ENCODE data around the gene KRTAP9-4. TPM values are rescaled to one million over a fixed set of nuclear protein-coding genes. Genes with fewer than 3 reads are reported as not detected.

KRTAP9-4 gene
- total and polyA plus RNA-seq, 2 of the 8 experiments (the other 6 are each of a cell fraction or from before 2014, with no cell fraction given): not detected

- TF ChIP-seq MAFK (IDR thresholded peaks at IDR 0.05; ENCODE audit: low read depth, low read length) (no peak), PHF8 (conservative IDR thresholded peaks at IDR 0.05; ENCODE audit: low read depth, low read length) (no peak), NRF1 (IDR thresholded peaks at IDR 0.05; ENCODE audit: low read depth, low read length) (no peak), POU5F1 (IDR thresholded peaks at IDR 0.05; ENCODE audit: low read depth, low read length) (no peak), TAF7 (optimal IDR thresholded peaks at IDR 0.05; ENCODE audit: borderline replicate concordance, low read depth, low read length) (no peak)
These were observed 35.1 kb downstream of the KRTAP9-4 start (continued) for GRCh38 chr17:41284546-41284945.
